K562 (cell line): ENCODE results near the gene TLCD1. TPM values are rescaled to one million over a fixed set of nuclear protein-coding genes. Genes with fewer than 3 reads are reported as not detected.

Source experiments
- CUX1 ChIP-seq: fragments of 200-800 bp; sonication (Bioruptor generic); IDR thresholded peaks from 2 replicates; pipeline ENCODE4 v1.6.1; 2016; ENCODE audit warnings: missing genetic modification characterization, missing compliant biosample characterization
- DACH1 ChIP-seq: fragments of 450-650 bp; IDR thresholded peaks from 2 replicates; pipeline ENCODE4 v1.6.1; 2018; ENCODE audit not compliant: partially characterized antibody
- DIDO1 ChIP-seq: fragments of 450-650 bp; IDR thresholded peaks from 2 replicates; pipeline ENCODE4 v1.6.1; 2016; ENCODE audit warnings: low read depth, missing biosample characterization, missing genetic modification characterization
- ETV6 ChIP-seq, 3 experiments: fragments of 150-350 bp in 1 of 3; sonication (generic) in 1 of 3; formaldehyde crosslinking in 1 of 3; IDR thresholded peaks; 2 replicates each; pipeline versions ENCODE4 v1.6.1 to v1.8.0; 2014 to 2022; ENCODE audit warnings: borderline replicate concordance in 2 of 3, low read depth in 2 of 3, antibody characterized with exemption in 1 of 3, low read length in 1 of 3, mild to moderate bottlenecking in 1 of 3, missing genetic modification reagents in 1 of 3
- FOXA3 ChIP-seq, 2 experiments: fragments of 450-650 bp in 1 of 2; sonication (generic) in 1 of 2; formaldehyde crosslinking; IDR thresholded peaks in 1 of 2; conservative IDR thresholded peaks in 1 of 2; 2 replicates each; pipeline versions ENCODE4 v1.4.0 to v1.8.0; 2020 to 2022; ENCODE audit warnings: mild to moderate bottlenecking in 2 of 2, missing genetic modification reagents in 1 of 2
- HLTF ChIP-seq: fragments of 450-650 bp; IDR thresholded peaks from 2 replicates; pipeline ENCODE4 v1.6.1; 2016
- HMBOX1 ChIP-seq: sonication (generic); IDR thresholded peaks from 2 replicates; pipeline ENCODE4 v1.6.1; 2016
- MAFK ChIP-seq: IDR thresholded peaks from 2 replicates; pipeline ENCODE4 v1.6.1; 2011; ENCODE audit warnings: low read length, improper control_type of control experiment
- MBD2 ChIP-seq: sonication (generic); IDR thresholded peaks from 2 replicates; pipeline ENCODE4 v1.6.1; 2016; ENCODE audit warnings: low read depth, borderline replicate concordance
- PHTF2 ChIP-seq: fragments of 250-450 bp; sonication (Bioruptor Pico); IDR thresholded peaks from 2 replicates; pipeline ENCODE4 v1.5.0; 2021; ENCODE audit warnings: mild to moderate bottlenecking
- POLR2G ChIP-seq: fragments of 200-400 bp; formaldehyde crosslinking; IDR thresholded peaks from 2 replicates; pipeline ENCODE4 v1.6.1; 2017; ENCODE audit warnings: low read depth, mild to moderate bottlenecking, antibody characterized with exemption, low read length, moderate library complexity
- RBM25 ChIP-seq: fragments of 200-400 bp; formaldehyde crosslinking; IDR thresholded peaks from 2 replicates; pipeline ENCODE4 v1.6.1; 2018; ENCODE audit warnings: low read length, low read depth, moderate library complexity; ENCODE audit not compliant: severe bottlenecking
- SAFB ChIP-seq: fragments of 200-400 bp; formaldehyde crosslinking; IDR thresholded peaks from 2 replicates; pipeline ENCODE4 v1.6.1; 2017; ENCODE audit warnings: low read depth, low read length, borderline replicate concordance
- SMARCB1 ChIP-seq: IDR thresholded peaks from 2 replicates; pipeline ENCODE4 v1.6.1; 2011; ENCODE audit warnings: improper control_type of control experiment, low read depth; ENCODE audit not compliant: insufficient read length
- TCF7L2 ChIP-seq: fragments of 150-350 bp; IDR thresholded peaks from 2 replicates; pipeline ENCODE4 v1.6.1; 2016; ENCODE audit warnings: low read depth, mild to moderate bottlenecking, low read length, moderate library complexity
- ZFP91 ChIP-seq: sonication (generic); formaldehyde crosslinking; IDR thresholded peaks from 2 replicates; pipeline ENCODE4 v1.8.0; 2022; ENCODE audit warnings: mild to moderate bottlenecking, missing genetic modification reagents
- ZKSCAN3 ChIP-seq: fragments of 250-450 bp; sonication (Bioruptor Pico); IDR thresholded peaks from 2 replicates; pipeline ENCODE4 v1.4.0; 2020
- ZNF146 ChIP-seq: IDR thresholded peaks from one replicate; pipeline ENCODE4 v1.6.1; 2018; ENCODE audit warnings: missing compliant biosample characterization; ENCODE audit not compliant: unreplicated experiment
- ZNF449 ChIP-seq: fragments of 250-450 bp; sonication (Bioruptor Pico); IDR thresholded peaks from 2 replicates; pipeline ENCODE4 v1.8.0; 2022; ENCODE audit warnings: moderate library complexity, mild to moderate bottlenecking, inconsistent platforms
- ZNF695 ChIP-seq: fragments of 450-650 bp; formaldehyde crosslinking; IDR thresholded peaks from 2 replicates; pipeline ENCODE4 v1.4.0; 2020; ENCODE audit warnings: mild to moderate bottlenecking, moderate library complexity
- polyA plus RNA-seq, 8 experiments: library from polyadenylated mRNA; depleted of rRNA in 4 of 8; stranded (reverse) in 5 of 8; unstranded in 3 of 8; fragments of >200 nt; fragmentation: Nextera tagmentation in 2 of 8; fragmentation: Illumina TruSeq in 1 of 8; extraction: Ambion mirVana in 2 of 8; extraction: Trizol in 1 of 8; gene quantifications; 2 replicates each; pipeline versions ENCODE4 v1.2.1 to v1.2.3, GENCODE V29; 2011 to 2014; ENCODE audit warnings: inconsistent platforms in 1 of 8, missing spikeins in 1 of 8
- total RNA-seq, 7 experiments: library from RNA; depleted of rRNA in 6 of 7; stranded (reverse); fragments of >200 nt in 6 of 7; fragmentation: Illumina TruSeq in 2 of 7; extraction: Trizol in 2 of 7; gene quantifications; 2 replicates each; pipeline versions ENCODE4 v1.2.1 to v1.2.3, GENCODE V29; 2011 to 2021; ENCODE audit warnings: low replicate concordance in 1 of 7

TLCD1 gene
- total and polyA plus RNA-seq, 9 of the 15 experiments (the other 6 are each of a cell fraction or from before 2014, with no cell fraction given): 6.8 to 37.7 (median 21.7) TPM

- TF ChIP-seq CUX1 (no peak), MBD2 (0 out of 2 replicates have a peak, but pooled peaks have one; percentile 17), ETV6 (IDR thresholded peaks at IDR 0.05; ENCODE audit: borderline replicate concordance in 1 of 2, low read depth in 2 of 2, low read length in 1 of 2) (no peak; a peak in 1 of 4 replicates), ETV6 (CRISPR knock-in tag; IDR thresholded peaks at IDR 0.05; ENCODE audit: borderline replicate concordance) (no peak), HMBOX1 (no peak; the same call in 1 of the 2 replicates), ZNF146 (CRISPR knock-in tag) (no peak), ZNF449 (CRISPR knock-in tag) (no peak), ZFP91 (CRISPR knock-in tag) (no peak), RBM25 (no peak), ZNF695 (no peak), FOXA3 (CRISPR knock-in tag; conservative IDR thresholded peaks at IDR 0.05 in 1 of 2, IDR thresholded peaks at IDR 0.05 in 1 of 2) (no peak), TCF7L2 (no peak), ZKSCAN3 (CRISPR knock-in tag) (no peak), PHTF2 (CRISPR knock-in tag) (peak; percentile 73; the same call in 1 of the 2 replicates), SMARCB1 (no peak), DIDO1 (tag) (no peak), POLR2G (no peak), SAFB (no peak), MAFK (no peak), DACH1 (no peak), HLTF (no peak)
These were observed 820 bp downstream of the TLCD1 start (continued) for GRCh38 chr17:28725166-28725659.
